ENCODE measurements around the gene MIEF1.

The MIEF1 gene

GRCh38 chr22:39471381-39472141 is 30.5 kb upstream of the MIEF1 start:
- no peak for DNase-seq

GRCh38 chr22:39472570-39473556 is 29.2 kb upstream of the MIEF1 start:
- no peak for DNase-seq

DNA sequence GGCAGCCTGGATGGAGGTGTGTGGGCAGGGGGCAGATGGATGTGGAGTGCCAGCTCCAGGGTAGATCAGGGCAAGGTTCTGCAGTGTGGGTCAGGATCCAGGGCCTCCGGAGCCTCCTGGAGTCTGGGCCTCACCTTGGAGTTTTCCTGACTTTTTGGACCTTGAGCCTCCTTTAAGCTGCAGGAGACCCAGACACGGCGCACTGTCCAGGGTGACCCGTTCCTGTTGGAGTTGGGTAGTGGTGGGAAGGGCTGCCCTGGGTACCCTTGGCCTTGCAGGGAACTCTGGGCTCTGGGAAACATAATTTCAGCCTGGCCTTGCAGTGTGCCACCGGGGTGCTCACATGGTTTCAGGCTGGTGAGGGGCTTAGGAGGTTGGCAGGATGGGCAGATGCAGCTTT is 28.2 kb upstream of the MIEF1 start:
- DNase-seq = no peak

GRCh38 chr22:39474351-39475111 is 27.6 kb upstream of the MIEF1 start:
- no peak for DNase-seq

- no peak for DNase-seq
Observed at GRCh38 chr22:39475337-39475736, 26.8 kb upstream of the MIEF1 start.

- DNase-seq = no peak
Observed at GRCh38 chr22:39475902-39476301, 26.2 kb upstream of the MIEF1 start.

- DNase-seq = no peak
Observed at GRCh38 chr22:39476664-39477063, 25.4 kb upstream of the MIEF1 start.

- no peak for DNase-seq
Observed at GRCh38 chr22:39477542-39477941, 24.5 kb upstream of the MIEF1 start.

DNA sequence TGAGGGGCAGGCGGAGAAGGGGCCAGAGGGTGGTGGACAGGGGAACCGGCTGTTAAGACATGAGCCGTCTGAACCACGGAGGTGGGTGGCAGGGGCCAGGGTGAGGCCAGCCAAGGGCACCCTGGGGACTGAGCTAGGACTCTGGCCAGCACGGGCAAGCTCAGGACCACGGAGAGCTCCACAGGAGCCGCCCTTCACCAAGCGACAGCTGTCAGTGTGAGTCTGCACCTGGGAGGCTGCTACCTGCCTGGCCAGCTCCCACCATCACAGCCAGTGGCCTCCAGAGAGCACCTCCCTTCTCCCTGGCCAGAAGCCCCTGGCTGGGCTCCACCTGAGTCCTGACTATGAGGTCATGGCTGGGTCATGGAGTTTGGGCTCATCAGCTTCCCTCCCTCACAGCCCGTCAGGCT is 23.6 kb upstream of the MIEF1 start:
- DNase-seq = no peak

DNA sequence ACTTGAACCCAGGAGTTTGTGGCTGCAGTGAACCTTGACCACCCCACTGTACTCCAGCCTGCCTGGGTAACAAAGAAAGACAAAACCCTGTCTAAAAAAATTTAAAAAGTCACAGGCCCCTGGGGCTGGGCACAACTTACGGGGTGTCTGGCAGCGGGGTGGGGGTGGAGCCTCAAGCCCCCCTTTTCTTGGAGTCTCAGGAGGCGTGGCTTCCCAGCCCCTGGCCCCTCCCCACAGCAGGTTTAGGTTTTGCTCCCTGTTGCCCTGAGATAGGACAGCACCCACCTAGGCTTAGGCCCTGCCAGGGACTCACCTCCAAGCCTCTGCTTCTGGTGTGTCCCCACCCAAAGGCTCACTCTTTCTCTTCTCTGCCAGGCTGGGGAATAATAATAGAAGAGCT is 22.8 kb upstream of the MIEF1 start:
- no peak for DNase-seq

DNA sequence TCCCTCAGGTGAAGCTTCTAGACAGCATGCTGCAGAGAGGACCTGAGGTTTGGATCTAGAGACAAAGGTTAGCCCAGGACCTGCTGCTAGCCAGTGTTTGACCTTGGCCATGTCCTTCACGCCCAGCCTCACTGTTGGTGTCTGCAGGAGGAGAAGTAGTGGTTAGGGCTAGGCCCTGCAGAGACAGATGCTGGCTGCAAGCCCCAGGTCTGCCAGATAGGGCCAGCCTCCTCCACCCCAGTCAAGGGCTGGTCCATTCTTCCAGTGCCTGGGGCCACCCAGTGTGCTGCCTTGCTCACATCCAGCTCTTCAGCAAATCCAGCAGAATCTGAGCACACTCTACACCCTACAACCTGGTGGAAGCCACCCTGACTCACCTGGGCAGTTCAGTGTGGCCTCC is 21.5 kb upstream of the MIEF1 start:
- no peak for DNase-seq

GRCh38 chr22:39481054-39481453 is 21.0 kb upstream of the MIEF1 start:
- no peak for DNase-seq

DNA sequence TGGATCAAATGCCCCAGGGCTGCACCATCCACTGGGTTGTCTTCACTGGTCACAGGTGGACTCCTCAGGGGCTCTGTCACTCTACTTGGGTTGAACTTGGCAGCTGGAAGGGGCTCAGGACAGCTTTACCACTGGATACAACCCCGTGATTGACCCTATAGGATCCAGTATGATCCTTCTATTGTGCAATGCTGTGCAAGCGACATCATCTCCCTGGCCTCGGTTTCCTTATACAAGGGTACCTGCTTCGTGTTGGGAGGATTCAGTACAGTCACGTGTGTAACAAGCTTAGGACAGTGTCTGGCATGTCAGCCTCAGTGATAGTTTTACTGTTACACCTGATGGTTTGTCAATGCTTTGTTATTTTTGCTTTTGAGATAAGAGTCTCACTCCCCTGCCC is 20.5 kb upstream of the MIEF1 start:
- no peak for DNase-seq

GRCh38 chr22:39482768-39483167 is 19.3 kb upstream of the MIEF1 start:
- no peak for DNase-seq

DNA sequence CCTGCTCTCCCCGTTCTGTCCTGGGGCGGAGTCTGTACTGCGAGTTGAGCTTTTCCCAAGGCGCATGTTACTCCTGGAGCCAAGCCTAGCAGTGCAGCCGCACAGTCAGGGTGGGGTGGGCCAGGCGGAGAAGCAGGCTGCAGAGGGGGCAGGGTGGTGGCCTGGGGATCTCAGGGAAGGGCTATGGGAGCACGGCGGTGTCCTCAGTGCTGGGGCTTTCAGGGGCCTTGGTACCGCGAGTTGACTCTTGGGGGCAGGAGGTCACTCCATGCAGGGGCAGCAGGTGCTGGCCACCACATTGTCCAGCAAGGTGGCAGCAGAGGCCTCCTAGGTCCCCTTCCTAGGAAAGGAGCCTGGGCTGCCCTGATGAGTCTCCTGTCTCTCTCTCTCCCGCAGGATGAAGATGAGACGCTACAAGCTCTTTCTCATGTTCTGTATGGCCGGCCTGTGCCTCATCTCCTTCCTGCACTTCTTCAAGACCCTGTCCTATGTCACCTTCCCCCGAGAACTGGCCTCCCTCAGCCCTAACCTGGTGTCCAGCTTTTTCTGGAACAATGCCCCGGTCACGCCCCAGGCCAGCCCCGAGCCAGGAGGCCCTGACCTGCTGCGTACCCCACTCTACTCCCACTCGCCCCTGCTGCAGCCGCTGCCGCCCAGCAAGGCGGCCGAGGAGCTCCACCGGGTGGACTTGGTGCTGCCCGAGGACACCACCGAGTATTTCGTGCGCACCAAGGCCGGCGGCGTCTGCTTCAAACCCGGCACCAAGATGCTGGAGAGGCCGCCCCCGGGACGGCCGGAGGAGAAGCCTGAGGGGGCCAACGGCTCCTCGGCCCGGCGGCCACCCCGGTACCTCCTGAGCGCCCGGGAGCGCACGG is 14.9 kb upstream of the MIEF1 start:
- peak; percentile 33 for DNase-seq

GRCh38 chr22:39487826-39488520 is 14.1 kb upstream of the MIEF1 start:
- DNase-seq = no peak

DNA sequence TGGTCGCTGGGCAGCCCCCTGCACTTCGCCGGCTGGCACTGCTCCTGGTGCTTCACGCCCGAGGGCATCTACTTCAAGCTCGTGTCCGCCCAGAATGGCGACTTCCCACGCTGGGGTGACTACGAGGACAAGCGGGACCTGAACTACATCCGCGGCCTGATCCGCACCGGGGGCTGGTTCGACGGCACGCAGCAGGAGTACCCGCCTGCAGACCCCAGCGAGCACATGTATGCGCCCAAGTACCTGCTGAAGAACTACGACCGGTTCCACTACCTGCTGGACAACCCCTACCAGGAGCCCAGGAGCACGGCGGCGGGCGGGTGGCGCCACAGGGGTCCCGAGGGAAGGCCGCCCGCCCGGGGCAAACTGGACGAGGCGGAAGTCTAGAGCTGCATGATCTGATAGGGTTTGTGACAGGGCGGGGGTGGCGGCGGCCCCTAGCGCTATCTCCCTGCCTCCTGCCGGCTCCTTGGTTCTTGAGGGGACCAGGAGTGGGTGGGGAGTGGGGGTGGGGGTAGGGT is 13.5 kb upstream of the MIEF1 start:
- no peak for DNase-seq

GRCh38 chr22:39489094-39490068 is 12.7 kb upstream of the MIEF1 start:
- DNase-seq = peak; percentile 15

GRCh38 chr22:39490135-39490798 is 11.8 kb upstream of the MIEF1 start:
- peak; percentile 81 for DNase-seq
